Mesothelial cell of epicardium (in vitro differentiated cells): ENCODE measurements around the gene THUMPD3. TPM values are rescaled to one million over a fixed set of nuclear protein-coding genes. Genes with fewer than 3 reads are reported as not detected.

Experiments used
- DNase-seq, 2 experiments: peaks; one replicate each; pipeline ENCODE4 v3.0.0; 2021; ENCODE audit warnings: low spot score in 2 of 2; ENCODE audit not compliant: unreplicated experiment in 2 of 2
- H3K27ac Mint-ChIP-seq: 2 replicates; pipeline ENCODE4 v1.8.0; 2021; ENCODE audit warnings: mixed read lengths
- H3K27me3 Mint-ChIP-seq: 2 replicates; pipeline ENCODE4 v1.8.0; 2021; ENCODE audit warnings: low read depth, mixed read lengths
- H3K36me3 Mint-ChIP-seq: 2 replicates; pipeline ENCODE4 v1.8.0; 2021; ENCODE audit warnings: mixed read lengths
- H3K4me1 Mint-ChIP-seq: 2 replicates; pipeline ENCODE4 v1.8.0; 2021; ENCODE audit warnings: mixed read lengths
- H3K4me3 Mint-ChIP-seq: 2 replicates; pipeline ENCODE4 v1.8.0; 2021; ENCODE audit warnings: mild to moderate bottlenecking, moderate library complexity, mixed read lengths
- H3K9me3 Mint-ChIP-seq: 2 replicates; pipeline ENCODE4 v1.8.0; 2021; ENCODE audit warnings: mixed read lengths
- CTCF ChIP-seq: fragments of 200-600 bp; sonication (generic); IDR thresholded peaks from one replicate; pipeline ENCODE4 v1.5.0; 2021; ENCODE audit warnings: antibody characterized with exemption; ENCODE audit not compliant: unreplicated experiment
- total RNA-seq: library from RNA; stranded (reverse); gene quantifications from 3 replicates; pipeline ENCODE4 v1.2.1, GENCODE V29; 2021

Gene THUMPD3
- total RNA-seq, 1 donor from 2014 or later: 62.1 TPM

- Mint-ChIP-seq H3K27me3 (no peaks in the 10 kb centered on the region), H3K4me1 (peaks cover 62% of the 10 kb centered on the region)
- no peak for TF ChIP-seq CTCF
These were observed 40.6 kb downstream of the THUMPD3 start for GRCh38 chr3:9403463-9403862.

GRCh38 chr3:9404680-9405079, 41.8 kb downstream of the THUMPD3 start:
- Mint-ChIP-seq H3K9me3 (peaks cover 14% of the 10 kb centered on the region), H3K4me1 (peaks cover 57% of the 10 kb centered on the region), H3K27me3 (no peaks in the 10 kb centered on the region), H3K27ac (peak overlapping the region; percentile 33), H3K4me3 (no peak overlapping the region), H3K36me3 (peaks cover 10% of the 10 kb centered on the region)
- no peak for DNase-seq
- TF ChIP-seq CTCF: no peak

More at GRCh38 chr3:9403463-9403862, 40.6 kb downstream of the THUMPD3 start:
- Mint-ChIP-seq H3K9me3 (peaks cover 1% of the 10 kb centered on the region), H3K36me3 (peaks cover 1% of the 10 kb centered on the region), H3K4me3 (no peak overlapping the region), H3K27ac (no peak overlapping the region)
- no peak for DNase-seq

GRCh38 chr3:9405756-9406155, 42.9 kb downstream of the THUMPD3 start:
- TF ChIP-seq CTCF: no peak
- Mint-ChIP-seq H3K27ac (peak overlapping the region; percentile 37), H3K36me3 (peaks cover 19% of the 10 kb centered on the region), H3K4me1 (peaks cover 49% of the 10 kb centered on the region), H3K4me3 (no peak overlapping the region), H3K9me3 (peaks cover 23% of the 10 kb centered on the region), H3K27me3 (no peaks in the 10 kb centered on the region)
- no peak for DNase-seq

GRCh38 chr3:9406856-9407626, 44.2 kb downstream of the THUMPD3 start:
- H3K4me3 Mint-ChIP-seq: no peak overlapping the region
- peaks cover 19% of the 10 kb centered on the region for H3K36me3 Mint-ChIP-seq
- H3K27me3 Mint-ChIP-seq: no peaks in the 10 kb centered on the region
- no peak for TF ChIP-seq CTCF
- peaks cover 23% of the 10 kb centered on the region for H3K9me3 Mint-ChIP-seq
- H3K27ac Mint-ChIP-seq: peak overlapping the region; percentile 16
- H3K4me1 Mint-ChIP-seq: peaks cover 37% of the 10 kb centered on the region
- no peak for DNase-seq

- Mint-ChIP-seq H3K4me3 (no peak overlapping the region), H3K9me3 (peaks cover 23% of the 10 kb centered on the region), H3K27me3 (no peaks in the 10 kb centered on the region), H3K36me3 (peaks cover 19% of the 10 kb centered on the region), H3K27ac (no peak overlapping the region), H3K4me1 (peaks cover 27% of the 10 kb centered on the region)
- TF ChIP-seq CTCF: no peak
- DNase-seq: no peak
These were observed 45.2 kb downstream of the THUMPD3 start for GRCh38 chr3:9408061-9408460.
